Stimulated activated naive CD4-positive, alpha-beta T cell treated with Interleukin-2 at 50 U/mL for 16 hours (primary cell): ENCODE data around the gene STK10.
A peak's percentile ranks its signal among the peaks of the same experiment; 100 is the strongest.

Experiments used
- DNase-seq: peaks from one replicate; lab custom pipeline; 2025; lab: John Stamatoyannopoulos, UW

STK10 gene

DNA sequence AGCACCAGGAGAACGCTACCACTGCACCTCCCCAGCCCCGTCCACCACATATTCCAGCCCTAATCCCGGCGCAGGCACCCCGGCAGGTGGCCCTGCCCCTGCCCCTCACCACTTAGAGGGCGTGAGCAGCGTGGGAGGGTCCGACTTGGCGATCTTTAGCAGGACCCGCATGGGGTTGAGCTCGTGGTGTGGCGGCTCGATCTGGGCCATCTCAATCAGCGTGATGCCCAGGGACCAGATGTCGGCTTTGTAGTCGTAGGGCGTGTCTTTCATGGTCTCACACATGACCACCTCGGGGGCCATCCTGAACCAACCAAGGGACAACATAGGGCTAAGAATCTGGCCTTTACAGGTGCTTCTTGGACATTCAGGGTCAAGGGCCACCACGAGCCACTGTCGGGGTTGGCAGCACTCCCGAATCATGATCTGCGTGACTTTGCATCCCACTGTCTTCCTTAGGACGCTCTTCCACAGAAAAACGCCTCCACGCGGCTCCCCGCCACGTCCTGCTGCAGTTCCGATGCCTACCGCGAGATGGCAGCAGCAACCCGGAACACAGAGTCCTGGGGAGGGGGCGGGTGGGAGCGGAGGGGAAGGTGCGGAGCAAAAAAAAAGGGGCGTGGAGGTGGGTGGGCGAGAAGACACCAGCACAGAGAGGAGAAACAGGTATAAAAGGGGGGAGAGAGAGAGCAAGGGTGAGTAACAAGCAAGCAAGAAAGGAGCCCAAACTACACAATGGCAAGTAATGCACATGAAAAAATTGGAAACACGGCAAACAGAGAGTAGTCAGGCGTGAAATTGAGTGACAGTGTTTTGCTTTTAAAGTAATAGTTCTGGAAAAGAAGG, 81.3 kb downstream of the STK10 start:
- DNase-seq = peak; percentile 61

DNA sequence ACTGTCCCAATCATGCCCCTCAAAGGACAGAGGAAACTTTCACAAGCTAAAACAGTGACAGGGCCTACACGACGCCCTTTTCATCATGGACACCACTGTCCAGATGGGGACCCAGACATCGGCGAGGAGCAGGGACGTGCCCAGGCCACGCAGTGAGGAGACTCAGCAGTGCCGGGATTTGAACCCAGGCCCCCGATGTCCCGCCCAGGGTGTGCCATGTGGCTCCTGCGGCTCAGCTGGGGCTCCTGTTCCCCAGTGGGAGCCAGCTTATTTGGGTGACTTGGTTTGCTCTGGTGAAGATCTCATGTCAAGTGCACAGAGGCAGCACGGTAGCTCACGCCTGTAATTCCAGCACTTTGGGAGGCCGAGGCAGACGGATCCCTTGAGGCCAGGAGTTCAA, 82.2 kb downstream of the STK10 start:
- DNase-seq = no peak

DNA sequence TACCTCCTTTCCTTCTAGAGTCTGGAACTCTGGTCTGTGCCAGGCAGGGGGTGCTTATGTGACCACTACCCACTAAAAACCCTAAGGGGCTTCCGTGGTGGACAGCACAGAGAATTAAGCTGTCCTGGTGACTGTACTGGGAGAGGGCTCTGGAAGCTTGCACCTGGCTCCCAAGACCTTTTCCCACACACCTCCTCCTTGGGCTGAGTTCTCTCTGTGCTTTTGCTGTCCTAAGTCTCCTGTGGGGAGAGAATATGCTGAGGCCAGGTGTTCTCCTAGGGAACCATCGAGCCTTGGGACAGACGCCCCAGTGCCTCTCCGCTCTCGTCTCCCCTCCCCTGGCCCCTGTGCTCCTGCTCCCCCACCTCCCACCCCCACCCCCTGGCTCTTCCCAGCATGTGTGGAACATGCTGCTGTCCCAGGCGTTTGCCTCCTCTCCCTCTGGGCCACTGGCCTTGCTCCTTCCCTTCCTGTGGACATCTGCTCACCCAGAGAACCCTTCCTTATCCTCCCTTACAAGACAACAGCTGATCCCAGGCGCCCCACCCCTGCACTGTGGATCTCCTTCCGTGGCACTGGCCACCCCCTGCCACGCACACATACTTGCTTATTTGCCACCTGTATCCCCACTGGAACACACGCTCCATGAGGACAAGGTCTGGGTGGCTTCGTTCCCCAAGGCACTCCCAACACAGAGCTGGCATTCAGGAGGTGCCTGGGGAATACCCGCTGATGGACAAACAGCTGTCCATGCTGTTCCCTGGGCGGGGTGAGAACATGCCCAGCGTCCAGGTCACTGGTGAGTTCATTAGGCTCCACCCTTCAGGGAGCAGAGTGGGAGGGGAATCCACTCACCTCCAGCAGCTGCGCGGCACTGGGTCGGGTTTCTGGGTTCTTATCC, 83.0 kb downstream of the STK10 start:
- no peak for DNase-seq

DNA sequence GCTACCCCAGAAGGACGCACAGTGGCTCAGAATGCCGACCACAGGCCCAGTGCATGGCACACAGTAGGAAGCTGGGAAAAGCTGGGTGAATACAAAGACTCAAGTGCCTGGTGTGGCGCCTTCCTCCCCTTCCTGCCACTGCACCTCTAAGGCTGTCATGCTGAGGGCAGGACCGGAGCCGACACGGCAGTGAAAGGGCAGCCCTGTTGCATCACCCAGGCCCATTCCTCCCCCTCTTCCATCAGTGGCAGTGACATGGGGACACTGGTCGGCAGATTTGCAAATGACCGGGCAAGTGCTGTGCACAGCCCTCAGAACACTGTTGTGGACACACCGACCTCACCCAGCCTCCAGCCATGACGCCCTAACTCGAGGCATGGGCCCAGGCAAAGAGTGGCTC, 84.0 kb downstream of the STK10 start:
- DNase-seq = no peak

DNA sequence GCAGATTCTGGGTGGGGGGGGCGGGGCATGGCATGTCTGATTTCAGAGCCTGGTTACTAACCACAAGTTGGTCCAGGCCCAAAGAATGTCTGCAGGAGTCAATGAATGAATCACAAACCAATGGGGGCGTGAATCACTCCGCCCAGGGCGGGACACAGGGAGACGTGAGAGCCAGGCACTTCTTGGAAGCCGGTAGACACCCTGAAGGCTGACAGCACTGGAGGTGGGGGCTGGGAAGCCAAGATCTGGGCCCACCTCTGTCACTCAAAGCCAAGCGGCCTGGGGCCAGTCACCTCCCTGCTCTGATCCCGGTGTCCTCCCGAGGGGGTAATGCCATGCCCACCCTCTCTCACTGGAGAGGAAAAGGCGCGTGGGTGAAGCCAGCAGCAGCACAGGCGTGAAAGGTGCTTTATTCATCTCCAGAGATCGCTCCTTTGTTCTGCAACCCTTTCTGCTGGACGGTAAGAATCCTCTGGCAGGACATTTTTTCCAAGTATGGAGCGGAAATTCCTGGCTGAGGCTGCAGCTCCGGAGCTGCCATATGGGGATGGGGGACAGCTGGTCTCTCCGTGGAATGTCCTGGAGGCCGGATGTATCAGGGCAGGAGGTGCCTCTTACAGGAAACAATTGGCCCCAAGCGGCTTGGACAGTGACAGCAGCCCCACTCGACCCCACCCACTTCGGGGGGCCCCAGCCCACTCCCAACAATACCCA, 85.0 kb downstream of the STK10 start:
- DNase-seq = peak; percentile 4

DNA sequence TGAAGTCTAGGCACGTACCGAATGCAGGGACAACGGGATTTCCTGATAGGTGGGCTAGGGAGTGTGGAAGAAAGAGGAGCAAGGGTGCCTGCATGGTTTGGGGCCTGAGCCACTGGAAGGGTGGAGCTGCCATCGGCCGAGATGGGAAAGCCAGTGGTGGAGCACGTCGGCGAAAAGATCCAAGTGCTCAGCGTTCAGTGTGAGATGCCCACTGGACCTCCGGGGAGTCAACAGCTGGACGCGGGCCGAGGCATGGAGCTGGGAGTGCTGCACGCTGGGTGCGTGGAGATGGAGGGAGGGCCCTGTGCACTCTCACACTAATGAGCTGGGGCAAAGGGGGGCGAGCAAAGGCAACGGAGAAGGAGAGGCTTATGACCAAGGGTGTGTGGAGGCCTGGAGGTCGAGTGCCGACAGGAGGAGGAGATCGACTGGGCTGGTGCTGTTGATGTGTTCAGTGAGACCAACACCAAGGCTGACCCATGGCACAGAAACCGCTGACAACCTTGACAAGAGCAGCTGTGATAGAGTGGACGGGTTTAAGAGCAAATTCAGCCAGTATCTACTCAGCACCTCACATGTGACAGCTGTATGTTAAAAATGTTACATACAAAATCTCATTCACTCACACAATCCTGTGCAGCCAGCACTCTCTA, 85.7 kb downstream of the STK10 start:
- DNase-seq = no peak

DNA sequence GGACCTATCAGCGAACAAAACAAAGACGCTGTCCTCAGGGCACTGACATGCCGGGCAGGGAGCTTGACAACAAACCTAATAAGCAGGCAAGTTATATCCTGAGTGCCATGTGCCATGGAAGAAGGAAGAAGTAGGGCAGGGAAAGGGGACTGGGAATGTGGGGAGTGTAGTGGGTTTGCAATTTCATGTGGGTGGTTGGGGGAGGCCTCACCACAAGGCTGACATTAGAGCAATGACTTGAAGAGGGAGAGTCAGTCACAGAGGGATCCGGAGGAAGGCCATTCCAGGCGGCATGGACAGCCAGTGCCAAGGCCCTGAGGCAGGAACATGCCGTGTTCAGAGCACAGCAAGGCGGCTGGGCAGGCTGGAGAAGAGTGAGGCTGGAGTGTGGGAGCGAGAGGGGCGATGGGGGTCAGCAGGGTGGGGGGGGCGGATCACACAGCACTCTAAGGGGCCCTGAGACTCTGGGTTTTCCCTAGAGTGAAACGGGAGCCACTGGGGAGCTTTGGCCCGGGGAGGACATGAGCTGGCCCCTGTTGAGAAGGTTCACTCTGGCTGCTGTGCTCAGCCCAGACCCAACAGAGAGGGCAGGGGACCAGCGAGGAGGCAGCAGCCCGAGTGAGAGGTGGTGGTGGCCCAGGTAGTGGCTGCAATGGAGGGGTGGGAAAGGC, 86.3 kb downstream of the STK10 start:
- DNase-seq = no peak

DNA sequence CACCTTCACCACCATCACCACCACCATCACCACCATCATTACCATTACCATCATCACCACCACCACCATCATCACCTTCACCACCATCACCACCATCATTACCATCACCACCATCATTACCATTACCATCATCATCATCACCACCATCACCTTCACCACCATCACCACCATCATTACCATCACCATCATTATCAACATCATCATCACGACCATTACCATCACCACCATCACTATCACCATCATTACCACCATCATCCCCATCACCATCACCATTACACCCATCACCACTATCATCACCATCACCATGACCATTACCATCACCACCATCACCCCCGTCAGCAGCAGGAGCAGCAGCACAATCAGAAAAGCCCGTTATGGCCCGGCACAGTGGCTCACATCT, 89.1 kb downstream of the STK10 start:
- DNase-seq = no peak

DNA sequence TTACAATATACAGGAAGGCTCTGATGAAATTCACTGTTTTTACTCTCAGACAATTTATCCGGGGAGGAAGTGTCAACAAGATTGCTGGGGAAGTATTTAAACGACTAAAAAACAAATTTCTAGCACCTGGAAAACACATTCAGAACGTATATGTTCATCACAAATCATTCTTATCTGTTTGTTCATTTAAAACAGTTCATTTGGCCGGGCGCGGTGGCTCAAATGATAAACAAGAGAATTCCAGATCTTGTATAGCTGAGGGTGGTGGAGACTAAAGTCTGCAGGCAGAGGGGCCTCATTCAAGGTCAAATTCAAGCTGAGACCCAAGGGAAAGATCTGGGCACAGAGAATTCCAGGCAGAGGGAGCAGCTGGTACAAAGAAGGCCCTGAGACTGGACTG, 90.0 kb downstream of the STK10 start:
- DNase-seq = no peak

DNA sequence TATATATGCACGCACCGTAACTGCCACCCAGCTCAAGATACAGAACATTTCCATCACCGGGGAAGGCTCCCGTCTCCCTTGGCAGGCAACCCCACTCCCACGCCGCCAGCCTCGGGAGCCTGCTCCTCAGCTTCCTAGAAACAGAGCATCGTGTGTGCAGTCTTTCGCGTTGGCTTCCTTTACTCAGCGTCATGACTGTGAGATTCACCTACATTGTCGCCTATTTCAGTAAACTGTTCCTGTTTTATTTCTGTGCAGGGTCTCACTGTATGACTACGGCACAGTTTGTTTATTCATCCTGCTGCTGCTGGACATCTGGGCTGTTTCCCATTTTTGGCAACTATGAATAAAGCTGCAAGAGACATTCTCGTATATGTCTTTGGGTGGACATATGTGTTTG, 90.7 kb downstream of the STK10 start:
- no peak for DNase-seq

DNA sequence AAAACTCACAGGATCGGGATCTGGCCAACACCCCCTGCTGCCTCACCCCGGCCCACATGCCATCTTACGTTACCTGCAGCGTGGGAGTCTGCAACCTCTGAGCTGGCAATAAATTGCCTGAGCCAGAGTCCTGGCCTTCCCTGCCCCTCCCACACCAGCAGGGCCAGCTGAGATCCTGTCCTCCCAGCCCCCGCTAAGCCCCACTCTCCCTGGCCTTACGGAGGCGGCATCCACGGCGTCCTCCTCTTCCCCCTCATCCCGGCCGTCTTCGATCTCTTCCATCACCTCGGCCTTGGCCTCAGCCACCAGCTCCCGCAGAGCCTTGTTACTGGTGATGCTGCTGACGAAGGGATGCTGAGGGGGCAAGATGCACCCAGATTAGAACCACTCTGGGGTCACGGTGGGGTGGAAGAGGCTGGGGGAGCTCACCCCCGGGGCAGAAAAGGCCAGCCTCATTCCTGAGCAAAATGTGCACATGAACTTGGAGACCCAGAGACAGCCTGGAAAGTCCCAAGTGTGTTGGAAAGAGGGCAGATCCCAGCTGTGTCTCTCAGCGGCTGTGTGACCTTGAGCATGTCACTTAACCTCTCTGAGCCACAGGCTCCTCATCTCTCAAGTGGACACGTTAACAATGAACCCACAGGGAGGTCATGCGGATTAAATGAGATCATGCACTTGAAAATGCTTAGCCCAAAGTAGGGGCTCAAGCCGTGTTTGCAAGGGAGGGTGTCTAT, 91.7 kb downstream of the STK10 start:
- no peak for DNase-seq

DNA sequence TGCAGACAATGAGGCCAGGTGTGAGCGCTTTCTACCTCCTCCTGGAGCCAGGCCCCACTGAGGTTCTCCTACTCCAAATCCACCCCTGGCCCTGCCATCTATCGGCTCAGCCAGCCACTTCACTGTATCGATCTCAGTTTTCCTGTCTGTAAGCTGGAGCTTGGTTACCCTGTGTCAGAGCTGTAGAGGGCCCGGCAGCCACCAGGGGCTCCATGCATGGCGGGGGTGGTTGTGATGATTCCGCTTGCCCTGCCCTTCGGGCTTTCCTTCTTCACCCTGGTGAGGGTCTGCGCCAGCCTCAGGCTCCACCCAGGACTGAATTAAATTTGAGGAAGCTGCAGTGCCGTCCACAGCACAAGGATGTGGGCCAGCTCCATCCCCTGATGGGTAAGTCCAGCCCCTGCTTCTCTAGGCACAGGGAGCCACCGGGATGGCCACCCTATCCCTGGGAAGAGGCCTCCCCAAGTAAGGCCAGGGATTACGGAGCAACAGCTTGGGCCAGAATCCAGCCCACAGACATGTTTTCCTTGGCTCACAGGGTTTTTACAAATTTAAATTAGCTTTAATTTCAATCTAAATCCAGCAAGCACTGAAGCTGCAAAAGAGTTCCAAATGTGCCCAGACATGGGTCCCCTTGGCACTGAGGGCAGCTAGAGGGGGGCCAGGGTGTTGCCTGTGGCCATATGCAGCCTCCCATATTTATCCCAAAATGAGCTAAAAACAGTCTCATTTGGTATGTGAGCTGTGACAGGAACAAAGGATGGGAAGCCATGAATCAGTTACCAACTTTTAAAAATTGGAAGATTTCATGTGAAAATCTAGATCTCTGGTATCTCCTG, 92.4 kb downstream of the STK10 start:
- DNase-seq = no peak

DNA sequence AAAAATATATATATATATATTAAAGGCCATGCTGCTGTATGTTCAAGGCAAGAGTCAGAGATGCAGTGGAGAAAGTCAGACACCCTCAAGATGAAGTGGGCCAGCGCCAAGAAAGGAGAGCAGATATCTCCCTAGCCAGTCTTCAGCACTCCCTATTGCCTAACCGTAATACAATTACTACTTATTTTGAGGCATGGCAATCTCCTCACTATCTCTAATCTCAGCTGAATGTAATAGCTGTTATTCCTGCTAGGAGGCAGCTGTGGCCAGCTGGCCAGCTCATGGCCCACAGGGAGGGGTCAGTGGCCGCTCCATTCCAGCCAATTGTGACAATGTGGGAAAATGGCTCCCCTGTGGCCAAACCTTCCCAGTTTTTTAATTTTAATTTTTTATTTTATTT, 94.1 kb downstream of the STK10 start:
- DNase-seq = no peak

DNA sequence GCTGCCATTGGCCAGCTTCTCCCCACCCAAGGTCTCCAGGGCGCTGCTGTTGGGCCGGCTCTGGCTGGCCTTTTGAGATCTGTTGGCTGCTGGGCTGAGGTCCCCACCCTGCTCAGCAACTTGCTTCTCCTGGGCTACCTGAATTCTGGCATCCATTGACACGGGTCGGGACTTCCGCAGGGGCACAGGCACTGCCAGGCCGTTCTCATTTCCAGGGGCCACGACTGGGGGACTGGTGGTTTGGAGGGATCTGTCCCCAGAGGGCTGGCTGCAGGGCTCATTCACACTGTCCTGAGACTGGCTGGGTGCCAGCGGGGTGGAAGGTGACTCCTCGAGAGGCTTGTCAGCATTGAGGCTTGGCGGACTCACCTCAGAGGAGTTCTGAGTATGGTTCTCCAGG, 94.5 kb downstream of the STK10 start:
- no peak for DNase-seq

DNA sequence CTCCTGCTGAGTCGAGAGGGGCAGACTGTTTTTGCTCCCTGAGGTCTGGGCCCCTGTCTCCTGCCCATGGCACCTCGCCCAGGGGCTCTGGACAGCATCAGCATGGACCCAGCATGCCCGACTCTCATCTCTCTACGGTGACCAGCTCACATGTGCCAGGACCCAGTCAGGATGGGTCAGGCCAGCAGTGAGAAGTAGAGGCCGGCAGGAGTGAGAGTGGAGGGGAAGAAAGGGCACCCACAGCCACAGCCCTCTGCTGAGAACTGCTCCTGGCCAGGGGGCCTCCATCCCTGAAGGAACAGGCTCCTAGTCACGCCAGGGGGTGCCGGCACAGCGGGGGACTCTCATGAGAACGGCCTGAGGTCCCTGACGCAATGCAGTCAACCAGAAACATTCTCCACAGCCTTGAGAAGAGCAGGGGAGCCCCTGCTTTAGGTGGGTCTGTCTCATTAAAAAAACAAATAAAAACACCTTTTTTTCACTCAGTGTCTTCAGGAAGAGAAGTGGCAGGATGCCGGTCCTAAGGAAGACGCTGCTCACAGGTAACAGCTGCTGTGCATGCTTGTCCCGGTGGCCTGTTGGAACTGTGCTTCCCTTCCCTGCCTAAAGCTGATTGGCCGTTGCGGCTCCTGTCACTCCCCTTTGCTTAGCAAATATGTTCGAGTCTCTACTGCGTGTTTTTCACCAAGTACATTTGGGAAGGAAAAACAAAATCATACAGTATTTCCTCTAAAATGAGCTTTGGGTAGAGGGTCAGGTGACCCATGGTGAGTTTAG, 95.9 kb downstream of the STK10 start:
- no peak for DNase-seq

DNA sequence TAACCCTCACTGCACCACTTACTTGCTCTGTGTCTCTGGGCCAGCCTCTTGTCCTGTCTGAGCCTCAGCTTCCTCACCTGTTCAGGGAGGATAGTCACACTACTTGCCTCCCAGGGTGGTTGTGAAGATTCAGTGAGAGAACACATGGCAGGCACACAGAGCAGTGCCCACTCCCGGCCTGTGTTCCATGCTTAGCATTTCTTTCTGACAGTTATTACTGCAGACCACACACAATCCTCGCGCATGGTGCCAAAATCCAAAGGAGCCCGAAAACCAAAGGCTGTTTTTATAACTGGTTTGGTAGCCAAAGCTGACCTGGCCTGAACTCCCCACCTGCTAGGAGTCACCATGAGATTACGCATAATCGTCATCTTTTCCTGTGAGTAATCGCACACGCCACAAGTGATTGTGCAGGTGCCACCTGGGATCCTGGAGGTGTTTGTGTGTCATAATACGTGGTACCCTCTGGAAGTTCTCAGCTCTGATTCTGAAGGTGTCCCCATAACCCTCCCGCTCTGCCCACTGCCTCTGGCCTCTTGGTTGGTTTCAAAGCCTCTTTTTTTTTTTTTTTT, 97.0 kb downstream of the STK10 start:
- DNase-seq = no peak

DNA sequence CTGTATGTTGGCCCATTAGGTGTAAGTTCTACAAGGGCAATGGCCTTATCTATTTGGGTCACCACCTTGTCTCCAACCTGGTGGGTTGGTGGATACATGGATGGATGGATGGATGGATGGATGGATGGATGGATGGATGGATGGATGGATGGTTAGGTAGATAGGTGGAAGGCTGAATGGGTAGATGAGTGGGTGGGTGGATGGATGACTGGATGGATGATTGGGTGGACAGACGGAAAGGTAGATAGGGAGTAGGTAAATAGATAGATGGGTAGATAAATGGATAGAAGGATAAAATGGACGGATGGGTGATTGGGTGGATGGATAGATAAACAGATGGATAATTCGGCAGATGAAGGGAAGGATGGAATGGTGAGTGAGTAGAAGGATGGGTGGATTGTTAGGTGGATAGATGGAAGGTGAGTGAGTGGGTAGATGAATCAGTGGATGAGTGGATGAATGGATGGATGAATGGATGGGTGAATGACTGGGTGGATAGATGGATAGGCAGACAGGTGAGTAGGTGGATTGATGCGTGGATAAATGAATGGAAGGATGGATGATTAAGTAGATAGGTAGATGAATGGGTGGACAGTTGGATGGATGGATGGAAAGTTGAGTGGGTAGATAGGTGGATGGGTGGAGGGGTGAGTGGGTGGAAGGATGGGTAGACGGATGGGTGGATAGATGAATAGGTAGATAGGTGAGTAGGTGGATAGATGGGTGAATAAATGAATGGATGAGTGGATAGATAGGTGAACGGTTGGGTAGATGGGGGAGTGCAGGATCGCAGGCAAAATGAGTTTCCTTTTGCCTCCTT, 98.5 kb downstream of the STK10 start:
- no peak for DNase-seq

DNA sequence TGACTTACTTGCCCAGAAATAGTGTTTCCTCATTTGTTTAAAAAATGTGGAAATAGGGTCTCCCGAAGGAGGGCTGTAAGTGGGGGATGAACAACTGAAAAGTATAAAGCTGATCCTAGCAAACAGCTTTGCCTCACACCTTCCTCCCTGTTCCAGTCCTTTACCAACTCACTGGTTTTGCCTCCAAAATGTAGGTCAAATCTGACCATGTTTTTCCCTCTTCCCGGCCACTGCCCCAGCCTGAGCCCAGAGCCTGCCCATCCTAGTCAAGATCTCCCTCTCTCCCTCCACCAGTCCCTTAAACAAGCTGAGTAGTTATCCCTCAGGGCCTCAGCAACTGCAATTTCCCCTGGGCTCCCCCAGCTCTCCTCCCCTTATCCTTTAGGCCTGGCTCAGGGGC, 99.2 kb downstream of the STK10 start:
- DNase-seq = no peak
